ENCODE results near the gene MACF1. TPM values are rescaled to one million over a fixed set of nuclear protein-coding genes. Genes with fewer than 3 reads are reported as not detected.

MACF1 gene
- total RNA-seq (2022) (104 and 114 TPM in 2 replicates), Bru-seq, nascent RNA (percentile 74 among the genes with signal in this experiment), BruChase-seq, experiment 1, labeled RNA remaining after a 2-hour chase (percentile 74 among the genes with signal in this experiment), BruChase-seq, experiment 2, labeled RNA remaining after a 6-hour chase (percentile 82 among the genes with signal in this experiment)
- long read RNA-seq, partial matches to known transcripts, result 3 of 12 reads
- long read RNA-seq, other reads (novel, unspliced or antisense), result 9 of 12 reads

- H3K4me3 Mint-ChIP-seq (ENCODE audit: unreplicated experiment), result no peak within 1 kb of the TSS
- no peak within 1 kb of the TSS for H3K4me3 ChIP-seq (ENCODE audit: low read depth, low read length)
- POLR2A ChIA-PET, result no interaction called here
- no peaks in the 10 kb centered on the region for H3K27me3 ChIP-seq (replicated peaks; ENCODE audit: control insufficient read depth, insufficient read depth, low read length)
- no peaks in the 10 kb centered on the region for H3K36me3 ChIP-seq (ENCODE audit: control insufficient read depth, insufficient read depth, low read length)
- peaks cover 31% of the 10 kb centered on the region for H3K4me1 Mint-ChIP-seq (ENCODE audit: low read depth, unreplicated experiment)
- H3K9me3 Mint-ChIP-seq (ENCODE audit: unreplicated experiment), result no peaks in the 10 kb centered on the region
- no peaks in the 10 kb centered on the region for H3K27me3 Mint-ChIP-seq (ENCODE audit: insufficient read depth, unreplicated experiment)
- intact Hi-C loops (cut with micrococcal nuclease; ENCODE audit: unreplicated experiment), result no loop called here
- no TSS peak for BruUV-seq (replicated peaks)
- peak within 1 kb of the TSS; percentile 2 for H3K27ac Mint-ChIP-seq (ENCODE audit: unreplicated experiment)
- DNase-seq, result no peak
- H3K4me1 ChIP-seq, result peaks cover 13% of the 10 kb centered on the region; the same call in 1 of the 2 replicates
- peaks cover 6% of the 10 kb centered on the region for H3K36me3 Mint-ChIP-seq (ENCODE audit: insufficient read depth, unreplicated experiment)
- TF ChIP-seq CTCF (IDR thresholded peaks at IDR 0.05; ENCODE audit: insufficient read depth in 1 of 2, low read depth in 1 of 2, low read length in 1 of 2, severe bottlenecking in 1 of 2, unreplicated experiment in 1 of 2), result no peak
- CTCF ChIA-PET, result interaction anchor here (1.0 to 1.3 kb wide), 4 partner anchors 9 to 54 kb away, joined by 4 read pairs; no protein-coding TSS in a partner anchor
- H3K9me3 ChIP-seq, result no peaks in the 10 kb centered on the region
Measured at GRCh38 chr1:39204441-39205081, at the start of gene MACF1. MACF1 (plus strand) TSS chr1:39204695; CDS start chr1:39205023, 328 bp downstream.

GRCh38 chr1:39157304-39157703 is 47.2 kb upstream of the MACF1 start:
- peaks cover 5% of the 10 kb centered on the region for H3K4me1 Mint-ChIP-seq (ENCODE audit: low read depth, unreplicated experiment)
- H3K27me3 Mint-ChIP-seq (ENCODE audit: insufficient read depth, unreplicated experiment), result no peaks in the 10 kb centered on the region
- POLR2A ChIA-PET, result no interaction called here
- Histone ChIP-seq H3K36me3 (ENCODE audit: control insufficient read depth, insufficient read depth, low read length) (no peaks in the 10 kb centered on the region), H3K4me3 (ENCODE audit: low read depth, low read length) (no peak overlapping the region), H3K9me3 (no peaks in the 10 kb centered on the region), H3K27me3 (replicated peaks; ENCODE audit: control insufficient read depth, insufficient read depth, low read length) (no peaks in the 10 kb centered on the region), H3K4me1 (peaks cover 4% of the 10 kb centered on the region)
- CTCF ChIA-PET, result no interaction called here
- DNase-seq, result no peak
- H3K9me3 Mint-ChIP-seq (ENCODE audit: unreplicated experiment), result no peaks in the 10 kb centered on the region
- no peak for TF ChIP-seq CTCF (IDR thresholded peaks at IDR 0.05; ENCODE audit: insufficient read depth in 1 of 2, low read depth in 1 of 2, low read length in 1 of 2, severe bottlenecking in 1 of 2, unreplicated experiment in 1 of 2)
- BruUV-seq (replicated peaks), result no TSS peak
- no peak overlapping the region for H3K4me3 Mint-ChIP-seq (ENCODE audit: unreplicated experiment)
- H3K36me3 Mint-ChIP-seq (ENCODE audit: insufficient read depth, unreplicated experiment), result no peaks in the 10 kb centered on the region
- intact Hi-C loops (cut with micrococcal nuclease; ENCODE audit: unreplicated experiment), result no loop called here
- H3K27ac Mint-ChIP-seq (ENCODE audit: unreplicated experiment), result no peak overlapping the region

- H3K4me1 ChIP-seq, result peaks cover 4% of the 10 kb centered on the region
- POLR2A ChIA-PET, result interaction anchor here (0.6 to 1.6 kb wide), 13 partner anchors 9 to 229 kb away, joined by 3 to 13 read pairs (median 5); partner anchors contain the start of gene NDUFS5
- CTCF ChIA-PET, result interaction anchor here (0.5 to 3.0 kb wide), 16 partner anchors 9 to 380 kb away, joined by 3 to 34 read pairs (median 4); no protein-coding TSS in a partner anchor
- H3K27ac Mint-ChIP-seq (ENCODE audit: unreplicated experiment), result peak overlapping the region; percentile 80
- peak in 1 of 2 experiments; percentile 28 for TF ChIP-seq CTCF (IDR thresholded peaks at IDR 0.05; ENCODE audit: insufficient read depth in 1 of 2, low read depth in 1 of 2, low read length in 1 of 2, severe bottlenecking in 1 of 2, unreplicated experiment in 1 of 2)
- H3K36me3 ChIP-seq (ENCODE audit: control insufficient read depth, insufficient read depth, low read length), result no peaks in the 10 kb centered on the region
- intact Hi-C loops (cut with micrococcal nuclease; ENCODE audit: unreplicated experiment), result loop anchor here (1.0 to 2.0 kb wide), 4 partner anchors 12 to 34 kb away; no protein-coding TSS in a partner anchor
- peak overlapping the region; percentile 73 for H3K4me3 Mint-ChIP-seq (ENCODE audit: unreplicated experiment)
- H3K9me3 Mint-ChIP-seq (ENCODE audit: unreplicated experiment), result no peaks in the 10 kb centered on the region
- no peaks in the 10 kb centered on the region for H3K36me3 Mint-ChIP-seq (ENCODE audit: insufficient read depth, unreplicated experiment)
- peaks cover 5% of the 10 kb centered on the region for H3K4me1 Mint-ChIP-seq (ENCODE audit: low read depth, unreplicated experiment)
- no peaks in the 10 kb centered on the region for H3K27me3 Mint-ChIP-seq (ENCODE audit: insufficient read depth, unreplicated experiment)
- peak overlapping the region; percentile 60 for H3K4me3 ChIP-seq (ENCODE audit: low read depth, low read length)
- no peaks in the 10 kb centered on the region for H3K9me3 ChIP-seq
- DNase-seq, result peak; percentile 87 to 91
- no TSS peak for BruUV-seq (replicated peaks)
- no peaks in the 10 kb centered on the region for H3K27me3 ChIP-seq (replicated peaks; ENCODE audit: control insufficient read depth, insufficient read depth, low read length)
Measured at GRCh38 chr1:39158327-39159086, 46.0 kb upstream of the MACF1 start.

All from Caco-2 (cell line).